Skeletal muscle satellite cell (primary cell): ENCODE data around the gene TTC28.

Experiments used
- H3K27me3 ChIP-seq: 2 replicates; pipeline ENCODE4 v1.7.0; 2013; ENCODE audit warnings: low read length; ENCODE audit not compliant: control insufficient read depth, insufficient read depth
- H3K36me3 ChIP-seq: 2 replicates; pipeline ENCODE4 v1.7.0; 2013; ENCODE audit warnings: mild to moderate bottlenecking, control low read depth, low read length; ENCODE audit not compliant: insufficient read depth
- H3K4me1 ChIP-seq: 2 replicates; pipeline ENCODE4 v1.7.0; 2013; ENCODE audit warnings: low read length; ENCODE audit not compliant: control insufficient read depth, insufficient read depth
- H3K4me2 ChIP-seq: 2 replicates; pipeline ENCODE4 v1.7.0; 2013; ENCODE audit warnings: mild to moderate bottlenecking, low read length
- H3K4me3 ChIP-seq: 2 replicates; pipeline ENCODE4 v1.7.0; 2013; ENCODE audit warnings: low read length
- H3K9ac ChIP-seq: 2 replicates; pipeline ENCODE4 v1.7.0; 2013; ENCODE audit warnings: mild to moderate bottlenecking, low read depth, low read length, moderate library complexity
- H3K9me3 ChIP-seq: replicated peaks from 2 replicates; pipeline ENCODE4 v1.7.0; 2013; ENCODE audit warnings: mild to moderate bottlenecking, control low read depth, low read length

TTC28 gene

GRCh38 chr22:28268850-28269249 is 410.8 kb downstream of the TTC28 start:
- Histone ChIP-seq H3K4me1 (no peaks in the 10 kb centered on the region), H3K27me3 (no peaks in the 10 kb centered on the region), H3K36me3 (no peaks in the 10 kb centered on the region), H3K4me3 (no peak overlapping the region), H3K9ac (no peak overlapping the region), H3K4me2 (no peak overlapping the region), H3K9me3 (no peaks in the 10 kb centered on the region)

- H3K4me3 ChIP-seq: no peak overlapping the region
These were observed 411.5 kb downstream of the TTC28 start for GRCh38 chr22:28268171-28268570.

DNA sequence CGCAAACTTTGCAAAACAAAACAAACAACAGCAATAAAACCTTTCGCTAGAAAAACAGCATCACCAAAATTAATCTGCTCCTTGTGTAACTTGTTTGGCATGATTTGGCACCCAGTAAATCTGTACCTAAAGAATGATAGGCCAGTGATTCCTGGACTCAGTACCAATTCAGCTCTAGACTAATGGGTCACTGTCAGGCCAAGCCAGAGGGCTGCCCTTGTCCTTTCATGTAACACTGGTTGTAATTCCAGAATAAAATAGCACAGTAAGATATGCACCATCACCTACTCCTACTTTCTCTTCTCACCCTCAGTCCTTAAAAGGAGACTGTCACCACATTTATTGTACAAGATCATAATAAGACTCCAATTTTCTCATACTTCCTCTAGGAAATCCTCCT is 419.0 kb downstream of the TTC28 start:
- Histone ChIP-seq H3K36me3 (no peaks in the 10 kb centered on the region), H3K9me3 (no peaks in the 10 kb centered on the region), H3K4me1 (no peaks in the 10 kb centered on the region), H3K4me2 (no peak overlapping the region), H3K4me3 (no peak overlapping the region), H3K9ac (no peak overlapping the region), H3K27me3 (no peaks in the 10 kb centered on the region)

More at GRCh38 chr22:28268171-28268570, 411.5 kb downstream of the TTC28 start:
- Histone ChIP-seq H3K36me3 (no peaks in the 10 kb centered on the region), H3K4me2 (no peak overlapping the region), H3K27me3 (no peaks in the 10 kb centered on the region), H3K9ac (no peak overlapping the region), H3K4me1 (no peaks in the 10 kb centered on the region), H3K9me3 (no peaks in the 10 kb centered on the region)

DNA sequence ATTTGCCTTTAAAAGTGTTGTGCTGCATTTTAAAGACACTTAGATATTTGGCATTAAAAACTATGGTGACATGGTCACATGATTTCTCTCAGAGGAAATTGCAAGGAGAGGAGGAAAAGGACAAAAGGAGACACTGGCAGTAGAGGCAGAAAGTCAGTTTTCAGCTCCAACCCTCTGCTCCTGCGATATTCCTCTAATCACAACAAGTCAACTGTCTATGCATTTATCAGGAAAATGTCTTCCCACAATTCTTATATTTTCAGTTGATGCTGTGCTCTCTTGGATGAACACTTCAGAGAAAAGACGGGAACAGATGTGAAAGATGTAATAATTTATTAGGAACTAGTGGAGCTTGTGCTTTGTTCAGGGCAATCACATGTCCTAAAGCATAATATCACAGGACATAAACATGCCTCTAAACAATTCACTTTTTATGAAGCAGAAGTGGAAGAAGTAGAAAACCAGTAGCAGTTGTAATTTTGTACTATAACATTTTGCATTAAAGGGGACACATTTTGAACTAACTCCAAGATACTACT is 419.8 kb downstream of the TTC28 start:
- H3K27me3 ChIP-seq: no peaks in the 10 kb centered on the region
- no peaks in the 10 kb centered on the region for H3K4me1 ChIP-seq
- H3K9me3 ChIP-seq: no peaks in the 10 kb centered on the region
- no peak overlapping the region for H3K4me2 ChIP-seq
- no peak overlapping the region for H3K4me3 ChIP-seq
- H3K36me3 ChIP-seq: no peaks in the 10 kb centered on the region
- no peak overlapping the region for H3K9ac ChIP-seq

- Histone ChIP-seq H3K4me3 (no peak overlapping the region), H3K4me1 (no peaks in the 10 kb centered on the region), H3K36me3 (no peaks in the 10 kb centered on the region), H3K9me3 (no peaks in the 10 kb centered on the region), H3K27me3 (no peaks in the 10 kb centered on the region), H3K4me2 (no peak overlapping the region), H3K9ac (no peak overlapping the region)
These were observed 425.2 kb downstream of the TTC28 start for GRCh38 chr22:28254396-28254795.

- H3K27me3 ChIP-seq: no peaks in the 10 kb centered on the region
- H3K9ac ChIP-seq: no peak overlapping the region
- no peaks in the 10 kb centered on the region for H3K9me3 ChIP-seq
- no peaks in the 10 kb centered on the region for H3K36me3 ChIP-seq
- no peak overlapping the region for H3K4me3 ChIP-seq
- no peak overlapping the region for H3K4me2 ChIP-seq
- no peaks in the 10 kb centered on the region for H3K4me1 ChIP-seq
These were observed 427.1 kb downstream of the TTC28 start for GRCh38 chr22:28252539-28252938.

- Histone ChIP-seq H3K27me3 (no peaks in the 10 kb centered on the region), H3K4me3 (no peak overlapping the region), H3K4me1 (peaks cover 13% of the 10 kb centered on the region), H3K36me3 (no peaks in the 10 kb centered on the region), H3K4me2 (no peak overlapping the region), H3K9ac (no peak overlapping the region), H3K9me3 (no peaks in the 10 kb centered on the region)
These were observed 429.5 kb downstream of the TTC28 start for GRCh38 chr22:28250036-28250695.

- Histone ChIP-seq H3K27me3 (no peaks in the 10 kb centered on the region), H3K9ac (no peak overlapping the region), H3K4me2 (no peak overlapping the region), H3K4me3 (no peak overlapping the region), H3K36me3 (no peaks in the 10 kb centered on the region), H3K9me3 (no peaks in the 10 kb centered on the region), H3K4me1 (peaks cover 13% of the 10 kb centered on the region)
These were observed 430.2 kb downstream of the TTC28 start for GRCh38 chr22:28249402-28249801.

GRCh38 chr22:28247667-28248363 is 431.8 kb downstream of the TTC28 start:
- Histone ChIP-seq H3K4me3 (no peak overlapping the region), H3K9me3 (no peaks in the 10 kb centered on the region), H3K4me2 (no peak overlapping the region), H3K4me1 (peaks cover 23% of the 10 kb centered on the region), H3K9ac (no peak overlapping the region), H3K36me3 (no peaks in the 10 kb centered on the region), H3K27me3 (no peaks in the 10 kb centered on the region)

- Histone ChIP-seq H3K9ac (no peak overlapping the region), H3K27me3 (no peaks in the 10 kb centered on the region), H3K9me3 (no peaks in the 10 kb centered on the region), H3K36me3 (no peaks in the 10 kb centered on the region), H3K4me1 (peaks cover 23% of the 10 kb centered on the region), H3K4me3 (no peak overlapping the region), H3K4me2 (no peak overlapping the region)
These were observed 432.5 kb downstream of the TTC28 start for GRCh38 chr22:28247136-28247535.

DNA sequence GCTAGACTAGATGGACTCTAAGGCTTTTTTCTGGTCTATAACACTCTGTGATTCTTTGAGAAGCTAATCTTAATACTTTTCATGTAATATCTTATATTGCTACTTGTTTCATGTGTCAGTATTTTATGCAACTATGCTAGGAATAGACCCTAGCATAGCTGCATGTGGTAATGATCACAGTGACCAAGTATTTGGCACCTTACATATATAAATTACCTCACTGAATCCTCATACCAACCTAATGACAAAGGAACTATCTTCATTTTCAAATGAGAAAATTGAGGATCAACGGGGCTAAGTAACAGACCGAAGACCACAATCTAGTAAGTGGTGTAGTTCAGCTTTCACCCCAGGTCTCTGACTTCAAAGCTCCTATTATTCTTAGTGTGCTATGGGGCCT is 433.2 kb downstream of the TTC28 start:
- H3K36me3 ChIP-seq: no peaks in the 10 kb centered on the region
- no peaks in the 10 kb centered on the region for H3K9me3 ChIP-seq
- H3K9ac ChIP-seq: no peak overlapping the region
- peaks cover 23% of the 10 kb centered on the region for H3K4me1 ChIP-seq
- no peaks in the 10 kb centered on the region for H3K27me3 ChIP-seq
- no peak overlapping the region for H3K4me2 ChIP-seq
- no peak overlapping the region for H3K4me3 ChIP-seq
